WI38 (cell line): ENCODE measurements around the gene EIF2S1.
"Not testable (repeated sequence)": the region's sequence is repeated elsewhere in the genome, so short reads cannot be mapped to it uniquely, and the experiment has no call there.

ENCODE experiments used
- H3K4me3 ChIP-seq: 2 replicates; pipeline ENCODE4 v1.5.1; 2011; ENCODE audit warnings: low read depth, mild to moderate bottlenecking, control low read depth, low read length
- CTCF ChIP-seq: IDR thresholded peaks from 2 replicates; pipeline ENCODE4 v1.5.1; 2012; ENCODE audit warnings: low read depth, mild to moderate bottlenecking, control low read depth, low read length

Gene EIF2S1

GRCh38 chr14:67411820-67412421 lies 51.8 kb downstream of the EIF2S1 start, which contains the start of gene PLEK2:
Gene PLEK2, minus strand, starts transcription at chr14:67412165. Its CDS starts 106 bp downstream, at chr14:67412059.
- no peak for TF ChIP-seq CTCF
- peak within 1 kb of the TSS; percentile 40 for H3K4me3 ChIP-seq

- TF ChIP-seq CTCF: no peak
- no peak overlapping the region for H3K4me3 ChIP-seq
These were observed 54.0 kb downstream of the EIF2S1 start for GRCh38 chr14:67413806-67414769.

GRCh38 chr14:67415610-67416009 lies 55.5 kb downstream of the EIF2S1 start:
- H3K4me3 ChIP-seq: not testable (repeated sequence)

- no peak for TF ChIP-seq CTCF
- H3K4me3 ChIP-seq: no peak overlapping the region
These were observed 56.0 kb downstream of the EIF2S1 start for GRCh38 chr14:67416085-67416484.

- H3K4me3 ChIP-seq: no peak overlapping the region
- no peak for TF ChIP-seq CTCF
These were observed 56.7 kb downstream of the EIF2S1 start for GRCh38 chr14:67416810-67417209.

- H3K4me3 ChIP-seq: no peak overlapping the region
- TF ChIP-seq CTCF: no peak
These were observed 57.5 kb downstream of the EIF2S1 start for GRCh38 chr14:67417633-67418032.

- no peak overlapping the region for H3K4me3 ChIP-seq
- no peak for TF ChIP-seq CTCF
These were observed 58.5 kb downstream of the EIF2S1 start for GRCh38 chr14:67418401-67419191.
